Natural killer cell treated with Interleukin-12 subunit alpha and Interleukin-12 subunit beta and Interleukin-15 and Interleukin-18, amount 100 ng/mL, for 72 hours (primary cell): ENCODE measurements around the gene SNAI1. TPM values are rescaled to one million over a fixed set of nuclear protein-coding genes. Genes with fewer than 3 reads are reported as not detected.
"Not testable (repeated sequence)": the region's sequence is repeated elsewhere in the genome, so short reads cannot be mapped to it uniquely, and the experiment has no call there.

ENCODE experiments used
- ATAC-seq, 2 donors: fragments of 150-1000 bp; cut with Tn5 transposase in 1 of 2; sonication (Bioruptor Pico), chemical (Tn5 transposase) in 1 of 2; 2 replicates each; pipeline ENCODE4 v1.10.0; 2021
- DNase-seq: peaks from one replicate; pipeline ENCODE4 v3.0.0; 2022; ENCODE audit warnings: low spot score
- H3K27ac Mint-ChIP-seq, 2 donors: 1 replicate in 1 of 2; 2 replicates in 1 of 2; pipeline ENCODE4 v1.8.0; 2022; ENCODE audit warnings: mixed read lengths in 2 of 2, mild to moderate bottlenecking in 1 of 2, moderate library complexity in 1 of 2
- H3K27me3 Mint-ChIP-seq, 2 donors: 1 replicate in 1 of 2; 2 replicates in 1 of 2; pipeline ENCODE4 v1.8.0; 2022; ENCODE audit warnings: mixed read lengths in 2 of 2
- H3K36me3 Mint-ChIP-seq: one replicate; pipeline ENCODE4 v1.8.0; 2022; ENCODE audit warnings: mixed read lengths
- H3K4me1 Mint-ChIP-seq, 2 donors: 1 replicate in 1 of 2; 2 replicates in 1 of 2; pipeline ENCODE4 v1.8.0; 2022; ENCODE audit warnings: low read depth in 2 of 2, mixed read lengths in 2 of 2, mild to moderate bottlenecking in 1 of 2
- H3K4me3 Mint-ChIP-seq: one replicate; pipeline ENCODE4 v1.8.0; 2022; ENCODE audit warnings: mixed read lengths
- H3K9me3 Mint-ChIP-seq: 2 replicates; pipeline ENCODE4 v1.8.0; 2022; ENCODE audit warnings: mixed read lengths
- total RNA-seq, 2 donors: library from RNA; stranded (reverse); gene quantifications; one replicate each; pipeline ENCODE4 v1.2.3, GENCODE V29; 2022

Gene SNAI1
- total RNA-seq, 2 donors from 2014 or later, result 0.71 to 1.3 TPM

GRCh38 chr20:50003253-50003656 is 20.5 kb downstream of the SNAI1 start:
- Mint-ChIP-seq H3K27ac (peak overlapping the region in 1 of 2 donors; percentile 1), H3K4me3 (no peak overlapping the region), H3K4me1 (peaks cover 12 to 14% of the 10 kb centered on the region in 2 donors), H3K36me3 (no peaks in the 10 kb centered on the region), H3K27me3 (peaks cover 0 to 3% of the 10 kb centered on the region in 2 donors), H3K9me3 (no peaks in the 10 kb centered on the region)
- ATAC-seq (peak; percentile 64 to 73), DNase-seq (no peak)

GRCh38 chr20:50004229-50004628 is 21.4 kb downstream of the SNAI1 start:
- peaks cover 12 to 14% of the 10 kb centered on the region in 2 donors for H3K4me1 Mint-ChIP-seq
- no peak for DNase-seq
- H3K36me3 Mint-ChIP-seq, result no peaks in the 10 kb centered on the region
- no peaks in the 10 kb centered on the region for H3K9me3 Mint-ChIP-seq
- H3K27me3 Mint-ChIP-seq, result peaks cover 0 to 3% of the 10 kb centered on the region in 2 donors
- H3K27ac Mint-ChIP-seq, result peak overlapping the region in 1 of 2 donors; percentile 22
- H3K4me3 Mint-ChIP-seq, result no peak overlapping the region
- no peak for ATAC-seq

- ATAC-seq, result no peak
- Mint-ChIP-seq H3K27ac (peak overlapping the region in 1 of 2 donors; percentile 22), H3K36me3 (no peaks in the 10 kb centered on the region), H3K4me3 (no peak overlapping the region), H3K4me1 (peaks cover 12 to 14% of the 10 kb centered on the region in 2 donors), H3K9me3 (no peaks in the 10 kb centered on the region), H3K27me3 (peaks cover 0 to 3% of the 10 kb centered on the region in 2 donors)
- no peak for DNase-seq
Measured at GRCh38 chr20:50005471-50005981, 22.7 kb downstream of the SNAI1 start.

- Mint-ChIP-seq H3K27ac (no peak overlapping the region), H3K36me3 (no peaks in the 10 kb centered on the region), H3K27me3 (peaks cover 0 to 3% of the 10 kb centered on the region in 2 donors), H3K4me1 (peaks cover 12 to 14% of the 10 kb centered on the region in 2 donors), H3K9me3 (no peaks in the 10 kb centered on the region), H3K4me3 (no peak overlapping the region)
- DNase-seq (no peak), ATAC-seq (no peak)
Measured at GRCh38 chr20:50007369-50007768, 24.6 kb downstream of the SNAI1 start.

- DNase-seq (no peak), ATAC-seq (no peak)
- no peak overlapping the region for H3K4me3 Mint-ChIP-seq
- no peaks in the 10 kb centered on the region for H3K9me3 Mint-ChIP-seq
- H3K27me3 Mint-ChIP-seq, result peaks cover 0 to 3% of the 10 kb centered on the region in 2 donors
- no peak overlapping the region for H3K27ac Mint-ChIP-seq
- H3K36me3 Mint-ChIP-seq, result no peaks in the 10 kb centered on the region
- peaks cover 12 to 14% of the 10 kb centered on the region in 2 donors for H3K4me1 Mint-ChIP-seq
Measured at GRCh38 chr20:50008007-50008406, 25.2 kb downstream of the SNAI1 start.

- H3K27ac Mint-ChIP-seq, result no peak overlapping the region
- DNase-seq (no peak), ATAC-seq (no peak)
- peaks cover 4 to 6% of the 10 kb centered on the region in 2 donors for H3K27me3 Mint-ChIP-seq
- H3K36me3 Mint-ChIP-seq, result no peaks in the 10 kb centered on the region
- H3K9me3 Mint-ChIP-seq, result no peaks in the 10 kb centered on the region
- H3K4me3 Mint-ChIP-seq, result no peak overlapping the region
- H3K4me1 Mint-ChIP-seq, result peaks cover 8 to 12% of the 10 kb centered on the region in 2 donors
Measured at GRCh38 chr20:50009521-50010454, 27.0 kb downstream of the SNAI1 start.

GRCh38 chr20:50011597-50011996 is 28.8 kb downstream of the SNAI1 start:
- not testable (repeated sequence) for ATAC-seq, H3K4me1 Mint-ChIP-seq

GRCh38 chr20:50012282-50013263 is 29.8 kb downstream of the SNAI1 start:
- peaks cover 0 to 5% of the 10 kb centered on the region in 2 donors for H3K4me1 Mint-ChIP-seq
- no peak for ATAC-seq
- H3K4me3 Mint-ChIP-seq, result no peak overlapping the region
- no peak overlapping the region for H3K27ac Mint-ChIP-seq
- no peak for DNase-seq
- H3K36me3 Mint-ChIP-seq, result no peaks in the 10 kb centered on the region
- H3K9me3 Mint-ChIP-seq, result no peaks in the 10 kb centered on the region
- H3K27me3 Mint-ChIP-seq, result peaks cover 5 to 8% of the 10 kb centered on the region in 2 donors

More at GRCh38 chr20:50011597-50011996, 28.8 kb downstream of the SNAI1 start:
- H3K27ac Mint-ChIP-seq, H3K27me3 Mint-ChIP-seq, H3K9me3 Mint-ChIP-seq, H3K4me3 Mint-ChIP-seq, H3K36me3 Mint-ChIP-seq, DNase-seq: not testable (repeated sequence)

- Mint-ChIP-seq H3K27ac (no peak overlapping the region), H3K36me3 (no peaks in the 10 kb centered on the region), H3K9me3 (no peaks in the 10 kb centered on the region), H3K27me3 (peaks cover 7 to 8% of the 10 kb centered on the region in 2 donors), H3K4me3 (no peak overlapping the region), H3K4me1 (peaks cover 0 to 5% of the 10 kb centered on the region in 2 donors)
- ATAC-seq (no peak), DNase-seq (no peak)
Measured at GRCh38 chr20:50013976-50014375, 31.2 kb downstream of the SNAI1 start.

- DNase-seq (no peak), ATAC-seq (peak in 1 of 2 donors; percentile 5)
- Mint-ChIP-seq H3K4me3 (no peak overlapping the region), H3K27me3 (peaks cover 7 to 8% of the 10 kb centered on the region in 2 donors), H3K9me3 (no peaks in the 10 kb centered on the region), H3K27ac (no peak overlapping the region), H3K36me3 (no peaks in the 10 kb centered on the region), H3K4me1 (peaks cover 0 to 5% of the 10 kb centered on the region in 2 donors)
Measured at GRCh38 chr20:50014570-50015562, 32.1 kb downstream of the SNAI1 start.

- Mint-ChIP-seq H3K27me3 (peaks cover 7 to 8% of the 10 kb centered on the region in 2 donors), H3K36me3 (no peaks in the 10 kb centered on the region), H3K9me3 (no peaks in the 10 kb centered on the region)
Measured at GRCh38 chr20:50015636-50015992, 32.8 kb downstream of the SNAI1 start.

GRCh38 chr20:50015993-50016770 is 33.4 kb downstream of the SNAI1 start:
- no peaks in the 10 kb centered on the region for H3K36me3 Mint-ChIP-seq
- H3K4me1 Mint-ChIP-seq, result peaks cover 5 to 10% of the 10 kb centered on the region in 2 donors
- peaks cover 7 to 8% of the 10 kb centered on the region in 2 donors for H3K27me3 Mint-ChIP-seq
- DNase-seq (no peak), ATAC-seq (no peak)
- no peaks in the 10 kb centered on the region for H3K9me3 Mint-ChIP-seq
- no peak overlapping the region for H3K4me3 Mint-ChIP-seq
- H3K27ac Mint-ChIP-seq, result no peak overlapping the region

More at GRCh38 chr20:50015636-50015992, 32.8 kb downstream of the SNAI1 start:
- ATAC-seq, result no peak
- Mint-ChIP-seq H3K4me1 (peaks cover 5 to 10% of the 10 kb centered on the region in 2 donors), H3K4me3 (no peak overlapping the region), H3K27ac (no peak overlapping the region)
- DNase-seq, result no peak
